ENCODE measurements around the gene ANGPTL4.
"Not testable (repeated sequence)": the region's sequence is repeated elsewhere in the genome, so short reads cannot be mapped to it uniquely, and the experiment has no call there.

Gene ANGPTL4

DNA sequence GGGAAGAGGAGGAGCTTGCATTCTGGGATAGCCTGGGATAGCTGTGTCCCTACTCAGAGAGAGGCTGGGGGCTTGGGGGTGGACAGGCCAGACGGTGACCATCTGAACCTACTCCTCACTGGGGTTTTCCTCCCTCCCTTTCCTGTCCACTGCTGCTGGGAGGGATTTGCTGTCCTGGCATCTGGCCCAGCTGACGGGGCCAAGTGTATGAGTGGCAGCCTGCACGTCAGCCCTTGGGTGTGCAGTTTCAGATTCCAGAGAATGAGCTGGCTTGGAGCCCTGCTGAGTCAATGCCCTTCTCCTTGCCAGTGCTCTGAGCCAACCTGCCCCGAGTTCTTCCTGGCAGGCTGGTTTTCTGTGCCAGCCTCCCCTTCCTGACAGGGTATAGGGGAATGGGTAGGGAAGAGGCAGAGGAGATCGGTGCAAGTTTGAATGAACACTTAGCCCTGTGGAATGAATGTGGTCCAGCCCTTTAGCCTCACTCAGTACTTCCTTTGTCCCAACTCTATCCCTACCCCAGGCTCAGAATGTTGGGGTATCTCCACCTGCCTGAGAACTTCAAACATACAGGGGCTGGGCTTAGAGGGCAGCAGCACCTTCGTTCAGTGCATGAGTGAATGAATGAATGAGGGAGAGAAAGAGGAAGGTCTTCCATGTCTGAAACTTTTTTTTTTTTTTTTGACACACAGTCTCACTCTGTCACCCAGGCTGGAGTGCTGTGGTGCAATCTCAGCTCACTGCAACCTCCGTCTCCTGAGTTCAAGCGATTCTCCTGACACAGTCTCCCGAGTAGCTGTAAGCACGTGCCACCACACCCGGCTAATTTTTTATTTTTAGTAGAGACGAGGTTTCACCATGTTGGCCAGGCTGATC is 1.8 kb upstream of the ANGPTL4 start:
- no peak for DNase-seq (ENCODE audit: low spot score)

DNA sequence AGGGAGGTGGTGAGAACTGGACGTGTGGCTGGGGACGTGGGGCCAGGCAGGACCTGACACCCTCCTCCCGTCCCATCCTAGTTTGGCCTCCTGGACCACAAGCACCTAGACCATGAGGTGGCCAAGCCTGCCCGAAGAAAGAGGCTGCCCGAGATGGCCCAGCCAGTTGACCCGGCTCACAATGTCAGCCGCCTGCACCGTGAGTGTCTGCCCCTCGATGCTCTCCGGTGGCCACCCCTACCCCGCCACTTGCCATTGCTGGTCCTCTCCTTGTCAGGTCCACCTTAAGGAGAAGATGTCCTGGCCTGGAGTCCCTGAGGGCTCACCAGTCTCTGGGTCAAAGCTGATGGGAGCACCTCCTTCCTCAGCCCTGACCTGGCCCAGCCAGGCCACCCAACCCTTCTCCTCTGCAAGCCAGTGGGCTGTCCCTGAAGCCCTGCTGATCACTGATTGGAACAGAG is 2.2 kb downstream of the ANGPTL4 start:
- no peak for DNase-seq (ENCODE audit: low spot score)

DNA sequence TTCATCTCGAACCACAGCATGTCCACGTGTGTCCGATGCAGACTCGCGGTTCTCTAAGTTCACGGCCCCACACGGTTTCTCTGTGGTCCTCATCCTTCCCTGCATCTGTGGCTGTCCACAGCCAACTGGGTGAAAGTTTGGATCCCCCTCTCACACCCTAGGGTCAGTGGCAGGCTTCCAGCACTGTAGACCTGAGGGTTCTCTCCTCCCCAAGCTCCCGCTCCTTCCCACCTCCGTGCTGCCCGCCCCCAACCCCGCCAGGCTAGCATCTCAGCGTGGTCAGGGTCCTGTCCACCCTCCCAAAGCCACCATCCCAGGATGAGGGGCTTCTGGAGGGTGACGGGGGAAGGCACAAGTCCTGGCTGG is 3.0 kb downstream of the ANGPTL4 start:
- no peak for DNase-seq (ENCODE audit: low spot score)

DNA sequence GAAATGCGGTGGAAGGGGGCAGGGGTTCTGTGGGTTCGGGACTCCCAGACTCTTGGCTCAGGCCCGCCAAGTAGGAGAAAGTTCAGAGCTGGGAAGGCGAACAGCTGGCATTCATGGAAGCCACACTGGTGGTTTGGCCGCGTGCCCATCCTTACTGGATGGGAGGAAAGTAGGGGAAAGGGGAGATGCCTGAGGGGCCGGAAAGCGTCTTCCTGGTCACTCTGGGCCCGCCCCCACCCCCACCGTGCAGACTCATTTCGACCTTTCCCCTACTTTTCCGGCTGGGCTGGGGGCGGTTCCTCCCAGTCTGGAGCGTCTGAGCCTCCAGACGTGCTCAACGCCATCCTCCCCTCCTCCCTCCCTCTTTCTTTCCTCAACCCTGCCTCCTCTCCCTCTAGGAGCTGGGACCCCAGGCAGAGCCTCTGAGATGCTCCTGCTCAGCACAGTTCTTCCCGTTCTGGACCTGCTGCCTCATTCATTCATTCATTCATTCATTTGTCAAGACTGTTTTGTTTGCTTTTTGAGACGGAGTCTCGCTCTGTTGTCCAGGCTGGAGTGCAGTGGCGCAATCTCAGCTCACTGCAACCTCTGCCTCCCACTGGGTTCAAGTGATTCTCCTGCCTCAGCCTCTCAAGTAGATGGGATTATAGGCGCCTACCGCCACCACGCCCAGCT is 3.5 kb downstream of the ANGPTL4 start:
- no peak for DNase-seq (ENCODE audit: low spot score)

DNA sequence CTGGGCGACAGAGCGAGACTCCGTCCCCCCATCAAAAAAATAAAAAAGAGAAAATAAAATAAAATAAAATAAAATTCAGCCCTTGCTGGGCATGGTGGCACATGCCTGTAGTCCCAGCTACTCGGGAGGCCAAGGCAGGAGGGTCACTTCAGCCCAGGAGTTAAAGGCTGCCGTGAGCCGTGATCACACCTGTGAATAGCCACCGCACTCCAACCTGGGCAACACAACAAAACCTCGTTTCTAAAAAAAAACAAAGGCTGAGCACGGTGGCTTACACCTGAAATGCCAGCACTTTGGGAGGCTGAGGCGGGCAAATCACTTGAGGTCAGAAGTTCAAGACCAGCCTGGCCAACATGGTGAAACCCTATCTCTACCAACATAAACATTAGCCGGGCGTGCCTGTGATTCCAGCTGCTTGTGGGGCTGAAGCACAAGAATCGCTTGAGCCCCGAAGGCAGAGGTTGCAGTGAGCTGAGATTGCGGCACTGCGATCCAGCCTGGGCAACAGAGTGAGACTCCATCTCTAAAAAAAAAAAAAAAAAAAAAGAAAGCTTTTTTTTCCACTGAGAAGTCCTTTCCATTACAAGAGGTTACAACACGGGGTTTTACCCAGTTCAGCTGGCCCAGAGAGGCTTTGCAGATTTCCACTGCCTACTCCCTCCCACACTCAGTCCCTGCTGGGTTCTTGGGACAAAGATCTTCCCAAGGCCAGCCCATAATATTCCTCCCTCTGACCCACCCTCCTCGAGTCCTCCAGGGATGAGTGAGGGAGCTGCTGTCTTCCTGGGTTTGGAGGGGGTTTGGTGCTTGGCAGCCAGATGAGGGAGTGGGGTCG is 6.4 kb downstream of the ANGPTL4 start:
- DNase-seq (ENCODE audit: low spot score), result no peak

DNA sequence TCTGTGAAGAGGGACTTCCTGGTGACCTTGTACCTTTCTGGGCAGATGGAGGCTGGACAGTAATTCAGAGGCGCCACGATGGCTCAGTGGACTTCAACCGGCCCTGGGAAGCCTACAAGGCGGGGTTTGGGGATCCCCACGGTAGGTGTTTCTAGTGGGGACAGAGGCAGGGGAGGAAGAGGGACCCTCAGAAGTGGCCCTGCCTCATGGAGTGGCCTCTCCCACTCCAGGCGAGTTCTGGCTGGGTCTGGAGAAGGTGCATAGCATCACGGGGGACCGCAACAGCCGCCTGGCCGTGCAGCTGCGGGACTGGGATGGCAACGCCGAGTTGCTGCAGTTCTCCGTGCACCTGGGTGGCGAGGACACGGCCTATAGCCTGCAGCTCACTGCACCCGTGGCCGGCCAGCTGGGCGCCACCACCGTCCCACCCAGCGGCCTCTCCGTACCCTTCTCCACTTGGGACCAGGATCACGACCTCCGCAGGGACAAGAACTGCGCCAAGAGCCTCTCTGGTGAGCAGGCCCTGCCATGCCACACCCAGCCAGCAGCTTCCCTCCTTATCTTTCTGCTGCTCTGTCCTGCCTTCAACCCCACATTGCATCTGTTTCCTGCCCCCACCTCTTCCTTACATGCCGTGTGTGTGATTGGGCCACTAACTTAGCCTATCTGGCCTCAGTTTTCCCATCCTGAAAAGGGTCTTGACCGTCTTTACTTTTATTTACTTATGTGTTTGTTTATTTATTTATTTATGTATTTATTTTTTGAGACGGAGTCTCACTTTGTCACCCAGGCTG is 7.3 kb downstream of the ANGPTL4 start:
- DNase-seq (ENCODE audit: low spot score), result no peak

DNA sequence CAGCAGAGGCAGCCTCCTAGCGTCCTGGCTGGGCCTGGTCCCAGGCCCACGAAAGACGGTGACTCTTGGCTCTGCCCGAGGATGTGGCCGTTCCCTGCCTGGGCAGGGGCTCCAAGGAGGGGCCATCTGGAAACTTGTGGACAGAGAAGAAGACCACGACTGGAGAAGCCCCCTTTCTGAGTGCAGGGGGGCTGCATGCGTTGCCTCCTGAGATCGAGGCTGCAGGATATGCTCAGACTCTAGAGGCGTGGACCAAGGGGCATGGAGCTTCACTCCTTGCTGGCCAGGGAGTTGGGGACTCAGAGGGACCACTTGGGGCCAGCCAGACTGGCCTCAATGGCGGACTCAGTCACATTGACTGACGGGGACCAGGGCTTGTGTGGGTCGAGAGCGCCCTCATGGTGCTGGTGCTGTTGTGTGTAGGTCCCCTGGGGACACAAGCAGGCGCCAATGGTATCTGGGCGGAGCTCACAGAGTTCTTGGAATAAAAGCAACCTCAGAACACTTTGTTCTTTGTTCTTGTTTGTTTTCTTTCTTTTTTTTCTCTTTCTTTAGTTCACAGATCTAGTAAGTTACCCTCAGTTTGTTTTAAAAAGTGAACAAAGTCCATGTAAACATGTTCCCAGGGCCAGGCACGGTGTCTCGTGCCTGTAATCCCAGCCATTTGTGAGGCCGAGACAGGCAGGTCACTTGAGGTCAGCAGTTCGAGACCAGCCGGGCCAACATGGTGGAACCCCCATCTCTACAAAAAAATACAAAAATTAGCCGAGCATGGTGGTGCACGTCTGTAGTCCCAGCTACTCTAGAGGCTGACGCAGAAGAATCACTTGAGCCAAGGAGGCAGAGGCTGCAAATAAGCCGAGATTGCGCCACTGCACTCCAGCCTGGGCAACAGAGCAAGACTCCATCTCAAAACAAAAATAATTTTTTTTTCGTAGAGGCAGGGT is 10.2 kb downstream of the ANGPTL4 start:
- DNase-seq (ENCODE audit: low spot score), result no peak

DNA sequence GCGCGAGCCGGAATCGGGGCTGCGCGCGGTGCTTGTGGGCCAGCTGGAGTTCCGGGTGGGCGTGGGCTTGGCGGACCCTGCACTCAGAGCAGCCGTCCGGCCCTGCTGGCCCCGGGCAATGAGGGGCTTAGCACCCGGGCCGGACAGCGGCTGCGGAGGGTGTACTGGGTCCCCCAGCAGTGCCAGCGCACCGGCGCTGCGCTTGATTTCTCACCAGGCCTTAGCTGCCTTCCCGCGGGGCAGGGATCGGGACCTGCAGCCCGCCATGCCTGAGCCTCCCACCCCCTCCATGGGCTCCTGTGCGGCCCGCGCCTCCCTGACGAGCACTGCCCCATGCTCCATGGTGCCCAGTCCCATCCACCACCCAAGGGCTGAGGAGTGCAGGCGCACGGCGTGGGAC is 11.8 kb downstream of the ANGPTL4 start:
- DNase-seq (ENCODE audit: low spot score), result not testable (repeated sequence)

DNA sequence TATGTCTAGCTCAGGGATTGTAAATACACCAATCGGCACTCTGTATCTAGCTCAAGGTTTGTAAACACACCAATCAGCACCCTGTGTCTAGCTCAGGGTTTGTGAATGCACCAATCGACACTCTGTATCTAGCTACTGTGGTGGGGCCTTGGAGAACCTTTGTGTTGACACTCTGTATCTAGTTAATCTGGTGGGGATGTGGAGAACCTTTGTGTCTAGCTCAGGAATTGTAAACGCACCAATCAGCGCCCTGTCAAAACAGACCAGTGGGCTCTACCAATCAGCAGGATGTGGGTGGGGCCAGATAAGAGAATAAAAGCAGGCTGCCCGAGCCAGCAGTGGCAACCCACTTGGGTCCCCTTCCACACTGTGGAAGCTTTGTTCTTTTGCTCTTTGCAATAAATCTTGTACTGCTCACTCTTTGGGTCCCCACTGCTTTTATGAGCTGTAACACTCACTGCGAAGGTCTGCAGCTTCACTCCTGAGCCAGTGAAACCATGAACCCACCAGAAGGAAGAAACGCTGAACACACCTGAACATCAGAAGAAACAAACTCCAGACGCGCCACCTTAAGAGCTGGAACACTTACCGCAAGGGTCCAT is 12.5 kb downstream of the ANGPTL4 start:
- DNase-seq (ENCODE audit: low spot score), result not testable (repeated sequence)

DNA sequence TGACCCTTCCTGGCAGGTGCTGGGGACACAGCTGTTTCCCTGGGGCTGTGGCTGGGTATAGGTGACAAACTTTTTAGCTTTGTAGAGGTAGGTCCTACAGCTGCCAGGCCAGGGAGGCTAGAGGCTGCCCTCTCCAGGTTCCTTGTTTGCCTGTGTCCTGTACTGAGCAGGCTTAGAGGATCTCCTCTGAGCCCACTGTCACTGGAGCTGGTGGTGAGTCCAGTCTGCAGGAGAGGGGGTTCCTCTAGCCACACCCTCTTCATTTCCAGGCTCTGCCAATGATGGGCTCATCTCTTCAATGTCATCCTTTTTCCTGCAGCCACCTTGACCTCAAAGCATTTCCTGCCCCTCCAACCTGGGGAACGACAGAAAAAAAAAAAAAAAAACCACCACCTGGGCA is 13.6 kb downstream of the ANGPTL4 start:
- no peak for DNase-seq (ENCODE audit: low spot score)

DNA sequence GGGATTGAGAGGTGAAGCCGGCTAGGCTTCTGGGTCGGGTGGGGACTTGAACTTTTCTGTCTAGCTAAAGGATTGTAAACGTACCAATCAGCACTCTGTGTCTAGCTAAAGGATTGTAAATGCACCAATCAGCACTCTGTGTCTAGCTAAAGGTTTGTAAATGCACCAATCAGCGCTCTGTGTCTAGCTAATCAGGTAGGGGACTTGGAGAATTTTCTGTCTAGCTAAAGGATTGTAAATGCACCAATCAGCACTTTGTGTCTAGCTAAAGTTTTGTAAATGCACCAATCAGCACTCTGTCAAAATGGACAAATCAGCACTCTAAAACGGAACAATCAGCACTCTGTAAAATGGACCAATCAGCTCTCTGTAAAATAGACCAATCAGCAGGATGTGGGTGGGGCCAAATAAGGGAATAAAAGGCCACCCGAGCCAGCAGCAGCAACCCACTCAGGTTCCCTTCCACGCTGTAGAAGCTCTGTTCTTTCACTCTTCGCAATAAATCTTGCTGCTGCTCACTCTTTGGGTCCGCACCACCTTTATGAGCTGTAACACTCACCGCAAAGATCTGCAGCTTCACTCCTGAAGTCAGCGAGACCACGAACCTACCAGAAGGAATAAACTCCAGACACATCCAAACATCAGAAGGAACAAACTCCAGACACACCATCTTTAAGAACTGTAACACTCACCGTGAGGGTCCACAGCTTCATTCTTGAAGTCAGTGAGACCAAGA is 15.4 kb downstream of the ANGPTL4 start:
- DNase-seq (ENCODE audit: low spot score), result not testable (repeated sequence)

DNA sequence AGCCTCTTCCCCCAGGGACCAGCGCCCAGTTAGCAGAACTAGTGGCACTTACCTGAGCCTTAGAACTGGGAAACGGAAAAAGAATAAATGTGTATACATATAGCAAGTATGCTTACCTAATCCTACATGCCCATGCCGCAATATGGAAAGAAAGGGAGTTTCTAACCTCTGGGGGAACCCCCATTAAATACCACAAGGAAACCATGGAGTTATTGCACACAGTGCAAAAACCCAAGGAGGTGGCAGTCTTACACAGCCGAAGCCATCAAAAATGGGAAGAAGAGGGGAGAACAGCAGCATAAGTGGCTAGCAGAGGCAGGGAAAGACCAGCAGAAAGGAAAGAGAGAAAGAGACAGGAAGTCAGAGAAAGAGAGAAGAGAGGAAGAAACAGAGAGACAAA is 20.6 kb downstream of the ANGPTL4 start:
- not testable (repeated sequence) for DNase-seq (ENCODE audit: low spot score)

DNA sequence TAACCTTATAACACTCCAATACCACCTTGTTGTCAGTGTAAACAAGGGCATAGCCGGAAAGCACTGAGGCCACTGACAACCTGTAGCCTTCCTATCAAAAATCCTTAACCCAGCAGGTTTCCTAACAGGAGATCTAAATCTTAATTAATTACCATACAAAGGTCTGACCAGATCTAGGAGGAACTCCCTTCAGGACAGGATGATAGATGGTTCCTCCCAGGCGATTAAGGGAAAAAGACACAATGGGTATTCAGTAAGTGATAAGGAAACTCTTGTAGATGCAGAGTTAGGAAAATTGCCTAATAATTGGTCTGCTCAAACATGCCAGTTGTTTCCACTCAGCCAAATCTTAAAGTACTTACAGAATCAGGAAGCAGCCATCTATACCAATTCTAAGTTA is 21.1 kb downstream of the ANGPTL4 start:
- not testable (repeated sequence) for DNase-seq (ENCODE audit: low spot score)

DNA sequence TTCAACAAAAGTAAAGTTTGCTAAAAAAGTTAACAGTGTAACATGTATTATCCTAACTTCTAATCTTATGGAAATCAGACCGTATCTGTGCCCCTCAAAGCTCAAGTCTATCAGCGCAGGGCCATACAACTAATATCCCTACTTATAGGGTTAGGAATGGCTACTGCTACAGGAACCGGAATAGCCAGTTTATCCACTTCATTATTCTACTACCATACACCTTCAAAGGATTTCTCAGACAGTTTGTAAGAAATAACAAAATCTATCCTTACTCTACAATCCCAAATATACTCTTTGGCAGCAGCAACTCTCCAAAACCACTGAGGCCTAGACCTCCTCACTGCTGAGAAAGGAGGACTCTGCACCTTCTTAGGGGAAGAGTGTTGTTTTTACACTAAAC is 21.6 kb downstream of the ANGPTL4 start:
- not testable (repeated sequence) for DNase-seq (ENCODE audit: low spot score)

DNA sequence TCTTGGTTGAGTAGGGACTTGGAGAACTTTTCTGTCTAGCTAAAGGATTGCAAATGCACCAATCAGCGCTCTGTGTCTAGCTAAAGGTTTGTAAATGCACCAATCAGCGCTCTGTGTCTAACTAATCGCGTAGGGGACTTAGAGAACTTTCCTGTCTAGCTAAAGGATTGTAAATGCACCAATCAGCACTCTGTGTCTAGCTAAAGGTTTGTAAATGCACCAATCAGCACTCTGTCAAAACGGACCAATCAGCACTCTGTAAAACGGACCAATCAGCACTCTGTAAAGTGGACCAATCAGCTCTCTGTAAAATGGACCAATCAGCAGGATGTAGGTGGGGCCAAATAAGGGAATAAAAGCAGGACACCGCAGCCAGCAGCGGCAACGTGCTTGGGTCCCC is 22.5 kb downstream of the ANGPTL4 start:
- DNase-seq (ENCODE audit: low spot score), result not testable (repeated sequence)

DNA sequence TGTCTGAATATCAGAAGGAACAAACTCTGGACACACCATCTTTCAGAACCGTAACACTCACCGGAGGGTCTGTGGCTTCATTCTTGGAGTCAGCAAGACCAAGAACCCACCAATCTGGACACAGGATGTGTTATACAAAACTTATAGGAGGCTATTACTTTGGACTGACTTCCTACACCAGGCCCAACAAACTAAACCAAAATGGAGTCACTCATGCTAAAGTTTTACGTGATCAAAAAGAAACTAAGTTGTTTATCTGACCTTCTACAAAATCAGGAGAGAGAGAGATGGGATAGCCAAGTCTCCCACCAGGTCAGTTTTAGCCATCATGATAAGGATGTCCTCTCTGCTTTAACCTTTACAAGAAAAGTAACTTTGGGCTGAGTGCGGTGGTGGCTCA is 23.0 kb downstream of the ANGPTL4 start:
- no peak for DNase-seq (ENCODE audit: low spot score)

DNA sequence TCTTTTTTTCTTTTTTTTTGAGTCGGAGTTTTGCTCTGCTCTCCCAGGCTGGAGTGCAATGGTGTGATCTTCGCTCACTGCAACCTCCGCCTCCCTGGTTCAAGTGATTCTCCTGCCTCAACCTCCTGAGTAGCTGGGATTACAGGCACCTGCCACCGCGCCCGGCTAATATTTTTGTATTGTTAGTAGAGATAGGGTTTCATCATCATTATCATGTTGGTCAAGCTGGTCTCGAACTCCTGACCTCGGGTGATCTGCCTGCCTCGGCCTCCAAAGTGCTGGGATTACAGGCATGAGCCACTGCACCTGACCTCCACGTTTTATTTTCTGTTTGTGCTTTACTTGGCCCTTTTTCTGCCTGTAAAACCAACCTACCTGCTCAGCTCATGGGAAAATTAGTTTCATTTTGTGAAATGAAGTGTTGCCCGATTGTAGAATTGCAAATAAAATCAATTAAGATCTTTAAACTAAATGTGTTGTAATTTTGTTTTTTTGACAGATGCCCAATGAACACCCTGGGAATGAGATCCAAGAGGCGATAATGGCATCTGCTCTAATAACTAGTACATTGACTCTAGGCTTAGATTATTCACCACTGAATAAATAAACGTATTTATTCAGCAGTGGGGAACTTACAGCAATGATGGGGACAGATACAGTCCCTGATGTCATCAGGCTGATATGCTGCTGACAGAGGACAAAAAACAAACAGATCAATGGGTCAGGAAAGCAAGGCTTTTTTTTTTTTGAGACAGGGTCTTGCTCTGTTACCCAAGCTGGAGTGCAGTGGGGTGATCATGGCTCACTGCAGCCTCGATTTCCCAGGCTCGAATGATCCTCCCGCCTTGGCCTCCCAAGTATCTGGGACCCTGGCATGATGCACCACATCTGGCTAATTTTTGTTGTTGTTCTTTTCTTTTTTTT is 24.0 kb downstream of the ANGPTL4 start:
- no peak for DNase-seq (ENCODE audit: low spot score)

DNA sequence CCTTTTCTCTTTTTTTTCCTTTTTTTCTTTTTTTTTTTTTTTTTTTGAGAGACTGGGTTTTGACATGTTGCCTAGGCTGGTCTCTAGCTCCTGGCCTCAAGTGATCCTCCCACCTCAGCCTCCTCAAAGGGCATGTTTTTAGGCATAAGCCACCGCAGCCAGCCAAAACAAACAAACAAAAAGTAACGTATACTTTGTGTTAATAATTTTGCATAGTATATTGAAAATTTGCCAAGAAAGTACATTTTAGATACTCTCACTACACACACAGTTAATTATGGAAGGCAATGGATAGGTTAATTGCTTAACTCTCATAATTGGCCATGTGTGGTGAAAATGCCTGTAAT is 24.6 kb downstream of the ANGPTL4 start:
- no peak for DNase-seq (ENCODE audit: low spot score)
